ENCODE measurements around the gene PATE4. TPM values are rescaled to one million over a fixed set of nuclear protein-coding genes. Genes with fewer than 3 reads are reported as not detected.

Gene PATE4
- total RNA-seq = not detected

GRCh38 chr11:125833016-125833415 lies at the start of gene PATE4:
Gene PATE4 (plus strand): TSS chr11:125833316. CDS start chr11:125833360, 44 bp downstream.
- Histone ChIP-seq H3K27me3 (no peaks in the 10 kb centered on the region), H3K4me1 (no peaks in the 10 kb centered on the region), H3K4me3 (no peak within 1 kb of the TSS), H3K27ac (no peak within 1 kb of the TSS), H3K36me3 (no peaks in the 10 kb centered on the region), H3K9me3 (no peaks in the 10 kb centered on the region)
- DNase-seq (ENCODE audit: extremely low spot score in 2 of 2) = no peak
- intact Hi-C loops (cut with DNase I) = no loop called here
- TF ChIP-seq POLR2A (IDR thresholded peaks at IDR 0.05) (no peak), POLR2AphosphoS5 (IDR thresholded peaks at IDR 0.05; ENCODE audit: insufficient read depth in 1 of 2, low read depth in 1 of 2) (no peak), CTCF (IDR thresholded peaks at IDR 0.05) (no peak)

GRCh38 chr11:125784678-125785077 lies 48.4 kb upstream of the PATE4 start:
- Histone ChIP-seq H3K27me3 (no peaks in the 10 kb centered on the region), H3K9me3 (no peaks in the 10 kb centered on the region), H3K4me1 (no peaks in the 10 kb centered on the region), H3K4me3 (no peak overlapping the region), H3K36me3 (no peaks in the 10 kb centered on the region), H3K27ac (no peak overlapping the region)
- intact Hi-C loops (cut with DNase I) = no loop called here
- TF ChIP-seq POLR2A (IDR thresholded peaks at IDR 0.05) (no peak), CTCF (IDR thresholded peaks at IDR 0.05) (no peak), POLR2AphosphoS5 (IDR thresholded peaks at IDR 0.05; ENCODE audit: insufficient read depth in 1 of 2, low read depth in 1 of 2) (no peak)
- no peak for DNase-seq (ENCODE audit: extremely low spot score in 2 of 2)

- Histone ChIP-seq H3K4me1 (no peaks in the 10 kb centered on the region), H3K9me3 (no peaks in the 10 kb centered on the region), H3K27ac (no peak within 1 kb of the TSS), H3K27me3 (no peaks in the 10 kb centered on the region), H3K4me3 (no peak within 1 kb of the TSS), H3K36me3 (no peaks in the 10 kb centered on the region)
- TF ChIP-seq POLR2AphosphoS5 (IDR thresholded peaks at IDR 0.05; ENCODE audit: insufficient read depth in 1 of 2, low read depth in 1 of 2) (no peak), CTCF (IDR thresholded peaks at IDR 0.05) (no peak)
- intact Hi-C loops (cut with DNase I) = no loop called here
- DNase-seq (ENCODE audit: extremely low spot score in 2 of 2) = no peak
These were observed 45.3 kb upstream of the PATE4 start, which contains the start of gene PATE3 for GRCh38 chr11:125787827-125788226. Gene PATE3 (plus strand): TSS chr11:125788127. CDS start chr11:125788152, 25 bp downstream.

GRCh38 chr11:125790825-125791224 lies 42.3 kb upstream of the PATE4 start:
- Histone ChIP-seq H3K27me3 (no peaks in the 10 kb centered on the region), H3K4me3 (no peak overlapping the region), H3K36me3 (no peaks in the 10 kb centered on the region), H3K4me1 (no peaks in the 10 kb centered on the region), H3K27ac (no peak overlapping the region), H3K9me3 (no peaks in the 10 kb centered on the region)
- DNase-seq (ENCODE audit: extremely low spot score in 2 of 2) = no peak
- intact Hi-C loops (cut with DNase I) = no loop called here
- no peak for TF ChIP-seq CTCF (IDR thresholded peaks at IDR 0.05)
- TF ChIP-seq POLR2A (IDR thresholded peaks at IDR 0.05) = no peak
- no peak for TF ChIP-seq POLR2AphosphoS5 (IDR thresholded peaks at IDR 0.05; ENCODE audit: insufficient read depth in 1 of 2, low read depth in 1 of 2)

GRCh38 chr11:125797641-125798040 lies 35.5 kb upstream of the PATE4 start:
- H3K36me3 ChIP-seq = no peaks in the 10 kb centered on the region
- intact Hi-C loops (cut with DNase I) = no loop called here
- no peaks in the 10 kb centered on the region for H3K9me3 ChIP-seq
- no peak overlapping the region for H3K27ac ChIP-seq
- H3K4me3 ChIP-seq = no peak overlapping the region
- no peaks in the 10 kb centered on the region for H3K27me3 ChIP-seq
- no peaks in the 10 kb centered on the region for H3K4me1 ChIP-seq
- no peak for DNase-seq (ENCODE audit: extremely low spot score in 2 of 2)
- TF ChIP-seq CTCF (IDR thresholded peaks at IDR 0.05) (no peak), POLR2A (IDR thresholded peaks at IDR 0.05) (no peak), POLR2AphosphoS5 (IDR thresholded peaks at IDR 0.05; ENCODE audit: insufficient read depth in 1 of 2, low read depth in 1 of 2) (no peak)
